Suppressor macrophage (primary cell): ENCODE results near the gene KLHDC10.
"Not testable (repeated sequence)": the region's sequence is repeated elsewhere in the genome, so short reads cannot be mapped to it uniquely, and the experiment has no call there.

Experiments used
- DNase-seq, 4 experiments: peaks; one replicate each; pipeline ENCODE4 v3.0.0-alpha.2; 2020 to 2022

Gene KLHDC10

DNA sequence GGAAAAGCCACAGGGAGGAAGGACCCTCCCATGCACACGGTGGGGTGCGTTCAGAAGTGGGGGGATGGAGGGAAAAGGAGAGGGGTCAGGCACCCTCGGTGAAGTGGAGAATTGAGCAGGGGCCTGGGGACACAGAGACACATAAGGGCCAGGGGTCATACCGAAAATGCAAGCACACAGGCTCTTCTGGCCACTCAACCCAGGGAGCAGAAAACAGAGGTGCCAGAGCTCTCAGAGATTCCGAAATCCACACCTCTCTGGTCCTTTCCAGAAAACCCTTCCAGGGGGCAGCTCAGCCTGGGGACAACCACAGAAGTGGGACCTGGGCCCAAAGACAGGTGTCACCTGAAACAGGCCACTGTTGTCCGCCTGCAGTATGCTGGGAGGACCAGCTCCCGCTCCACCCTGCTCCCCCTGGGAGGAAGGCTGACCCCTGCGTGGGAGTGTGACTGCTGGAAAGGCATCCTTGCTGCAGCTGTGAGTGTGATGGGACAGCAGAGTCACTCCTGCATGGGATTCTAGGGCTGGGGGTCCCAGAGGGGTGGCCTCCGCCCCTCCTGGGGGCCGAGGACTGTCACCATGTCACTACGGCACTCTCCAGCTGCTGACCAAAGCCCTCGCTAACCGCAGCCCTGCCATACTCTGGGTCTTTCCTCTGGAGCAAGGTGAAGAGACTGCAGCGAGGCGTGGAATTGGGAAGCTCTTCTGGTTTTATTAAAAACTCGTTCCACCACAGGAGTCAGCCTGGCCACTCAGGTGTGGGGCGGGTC lies 71.7 kb downstream of the KLHDC10 start:
- no peak for DNase-seq

GRCh38 chr7:130142654-130143333 lies 72.5 kb downstream of the KLHDC10 start:
- DNase-seq, result no peak

- no peak for DNase-seq
Measured at GRCh38 chr7:130143334-130143732, 73.0 kb downstream of the KLHDC10 start.

DNA sequence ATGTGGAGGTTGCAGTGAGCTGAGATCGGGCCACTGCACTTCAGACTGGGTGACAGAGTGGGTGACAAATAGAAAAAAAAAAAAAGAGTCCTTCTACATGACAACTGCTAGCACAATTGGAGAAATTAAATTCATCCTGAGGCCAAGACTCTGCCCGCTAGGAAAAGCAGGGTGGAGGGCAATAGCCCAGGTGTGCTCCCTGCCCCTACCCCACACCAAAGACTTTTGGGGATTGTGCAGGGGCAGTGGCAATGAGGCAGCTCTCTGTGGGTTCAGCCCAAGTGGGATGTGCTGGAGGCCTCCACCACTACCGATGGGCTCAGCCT lies 73.6 kb downstream of the KLHDC10 start:
- DNase-seq, result no peak

- no peak for DNase-seq
Measured at GRCh38 chr7:130144312-130145171, 74.2 kb downstream of the KLHDC10 start.

DNA sequence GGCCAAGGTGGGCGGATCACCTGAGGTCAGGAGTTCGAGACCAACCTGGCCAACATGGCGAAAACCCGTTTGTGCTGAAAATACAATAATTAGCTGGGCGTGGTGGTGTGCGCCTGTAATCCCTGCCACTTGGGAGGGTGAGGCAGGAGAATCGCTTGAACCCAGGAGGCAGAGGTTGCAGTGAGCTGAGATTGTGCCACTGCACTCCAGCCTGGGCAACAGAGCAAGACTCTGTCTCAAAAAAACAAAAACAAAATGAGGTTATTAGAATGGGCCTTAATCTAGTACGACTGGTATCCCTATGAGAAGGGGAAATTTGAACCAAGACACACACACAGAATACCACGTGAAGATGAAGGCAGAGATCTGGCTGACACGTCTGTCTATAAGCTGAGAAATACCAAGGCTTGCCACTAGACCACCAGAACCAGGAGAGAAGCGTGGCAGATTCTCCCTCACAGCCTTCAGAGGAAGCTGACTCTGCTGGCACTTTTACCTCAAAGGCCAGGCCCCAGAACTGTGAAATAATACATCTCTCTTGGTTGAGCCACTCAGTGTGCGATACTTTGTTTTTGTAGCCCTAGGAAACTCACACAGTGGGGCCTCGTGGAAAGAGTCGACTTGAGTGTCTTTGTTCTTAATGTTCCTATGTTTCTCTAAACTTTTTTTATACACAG lies 75.2 kb downstream of the KLHDC10 start:
- no peak for DNase-seq

DNA sequence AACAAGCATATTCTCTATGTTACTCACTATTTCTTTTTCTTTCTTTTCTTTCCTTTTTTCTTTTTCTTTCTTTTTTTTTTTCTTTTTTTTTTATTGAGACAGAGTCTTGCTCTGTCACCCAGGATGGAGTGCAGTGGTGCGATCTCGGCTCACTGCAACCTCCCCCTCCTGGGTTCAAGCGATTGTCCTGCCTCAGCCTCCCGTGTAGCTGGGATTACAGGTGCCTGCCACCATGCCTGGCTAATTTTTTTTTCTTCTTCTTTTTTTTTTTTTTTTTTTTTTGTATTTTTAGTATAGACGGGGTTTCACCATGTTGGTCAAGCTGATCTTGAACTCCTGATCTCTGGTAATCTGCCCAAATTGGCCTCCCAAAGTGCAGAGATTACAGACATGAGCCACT lies 75.8 kb downstream of the KLHDC10 start:
- not testable (repeated sequence) for DNase-seq

GRCh38 chr7:130146693-130147405 lies 76.5 kb downstream of the KLHDC10 start:
- DNase-seq, result no peak

- no peak for DNase-seq
Measured at GRCh38 chr7:130147710-130148325, 77.5 kb downstream of the KLHDC10 start.

DNA sequence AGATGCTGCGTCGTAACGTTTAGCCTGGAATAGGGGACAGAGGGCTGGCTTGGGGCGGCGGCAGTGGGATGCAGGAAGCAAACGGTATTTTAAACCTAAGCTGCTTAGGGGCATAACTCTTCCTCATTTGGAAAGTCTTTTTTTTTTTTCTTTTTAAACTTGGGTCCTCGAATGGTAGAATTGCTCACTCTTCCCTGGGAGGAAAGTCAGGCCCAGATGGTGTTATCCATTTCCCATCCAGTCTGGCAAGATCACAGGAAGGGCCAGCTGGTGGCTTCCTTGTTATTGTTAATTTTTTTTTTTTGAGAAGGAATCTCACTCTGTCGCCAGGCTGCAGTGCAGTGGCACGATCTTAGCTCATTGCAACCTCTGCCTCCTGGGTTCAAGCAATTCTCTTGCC lies 78.2 kb downstream of the KLHDC10 start:
- DNase-seq, result no peak

- peak in 2 of 4 experiments; percentile 4 to 8 for DNase-seq
Measured at GRCh38 chr7:130149281-130150139, 79.2 kb downstream of the KLHDC10 start.

DNA sequence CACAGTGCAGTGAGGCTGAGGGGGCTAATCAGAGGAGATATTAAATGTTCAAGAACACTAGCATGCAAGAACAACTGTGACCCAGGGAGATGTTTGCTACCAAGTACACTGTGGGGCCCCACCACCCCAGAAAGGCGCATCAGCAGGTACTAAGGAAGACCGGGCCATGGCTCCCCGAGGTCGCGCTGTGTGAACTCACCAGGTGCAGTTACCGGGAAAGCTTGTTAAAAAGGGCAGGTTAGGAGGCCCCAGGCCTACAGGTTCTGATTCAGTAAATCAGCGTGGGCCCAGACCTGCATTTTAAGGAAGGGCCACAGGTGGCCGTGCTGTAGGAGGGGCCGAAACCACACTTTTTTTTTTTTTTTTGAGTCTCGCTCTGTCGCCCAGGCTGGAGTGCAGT lies 80.3 kb downstream of the KLHDC10 start:
- DNase-seq, result no peak

DNA sequence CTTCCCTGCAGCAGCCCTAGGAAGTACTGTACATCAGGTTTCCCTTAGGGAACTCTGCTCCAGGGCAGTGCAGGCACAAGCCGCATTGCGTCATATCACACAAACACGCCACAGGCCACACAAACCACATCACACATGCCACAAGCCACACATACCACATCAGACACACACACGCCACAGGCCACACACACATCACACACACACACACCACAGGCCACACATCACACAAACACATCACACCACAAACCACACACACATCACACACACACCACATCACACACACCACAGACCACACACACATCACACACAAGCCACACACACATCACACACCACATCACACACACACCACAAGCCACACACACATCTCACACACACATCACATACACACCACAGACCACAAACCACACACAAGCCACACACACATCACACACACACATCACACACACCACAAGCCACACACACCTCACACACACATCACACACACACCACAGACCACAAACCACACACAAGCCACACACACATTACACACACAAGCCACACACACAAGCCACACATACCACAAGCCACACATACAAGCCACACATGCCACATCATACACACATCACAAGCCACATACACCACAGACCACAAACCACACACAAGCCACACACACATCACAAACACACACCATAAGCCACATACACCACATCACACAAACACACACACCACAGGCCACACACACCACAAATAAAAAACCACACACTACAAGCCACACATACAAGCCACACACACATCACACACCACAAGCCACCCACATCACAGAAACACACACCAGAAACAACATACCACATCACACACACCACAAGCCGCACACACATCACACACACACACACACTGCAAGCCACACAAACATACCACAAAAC lies 81.5 kb downstream of the KLHDC10 start:
- peak in 3 of 4 experiments; percentile 8 to 16 (median 14) for DNase-seq

DNA sequence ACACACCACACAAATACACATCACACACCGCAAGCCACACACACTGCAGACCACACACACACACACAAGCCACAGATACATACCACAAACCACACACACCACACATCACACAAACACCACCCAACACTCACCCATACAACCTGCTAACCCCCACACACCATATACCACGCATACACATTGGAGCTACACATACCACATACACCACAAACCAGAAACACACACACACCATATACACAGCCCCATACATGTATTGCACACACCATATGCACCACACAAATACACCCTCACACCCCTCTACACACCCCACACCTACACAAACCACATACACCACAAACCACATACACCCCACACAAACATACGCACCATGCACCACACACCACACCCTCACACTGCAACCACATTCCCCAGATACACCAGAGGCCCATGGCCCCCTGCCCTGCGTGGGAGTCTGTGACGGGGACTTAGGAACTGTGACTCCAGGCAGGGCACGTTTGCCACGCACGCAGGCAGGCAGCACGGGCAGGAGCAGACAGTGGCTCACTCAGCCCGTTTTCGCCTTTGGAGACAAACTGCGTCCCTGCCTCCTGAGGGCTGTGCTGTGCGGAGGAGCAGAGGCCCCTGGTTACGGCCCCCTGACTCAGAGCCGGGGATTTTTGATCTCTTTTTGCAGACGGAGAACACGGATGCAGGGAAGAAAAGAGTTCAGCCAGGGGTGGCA lies 82.3 kb downstream of the KLHDC10 start:
- no peak for DNase-seq

DNA sequence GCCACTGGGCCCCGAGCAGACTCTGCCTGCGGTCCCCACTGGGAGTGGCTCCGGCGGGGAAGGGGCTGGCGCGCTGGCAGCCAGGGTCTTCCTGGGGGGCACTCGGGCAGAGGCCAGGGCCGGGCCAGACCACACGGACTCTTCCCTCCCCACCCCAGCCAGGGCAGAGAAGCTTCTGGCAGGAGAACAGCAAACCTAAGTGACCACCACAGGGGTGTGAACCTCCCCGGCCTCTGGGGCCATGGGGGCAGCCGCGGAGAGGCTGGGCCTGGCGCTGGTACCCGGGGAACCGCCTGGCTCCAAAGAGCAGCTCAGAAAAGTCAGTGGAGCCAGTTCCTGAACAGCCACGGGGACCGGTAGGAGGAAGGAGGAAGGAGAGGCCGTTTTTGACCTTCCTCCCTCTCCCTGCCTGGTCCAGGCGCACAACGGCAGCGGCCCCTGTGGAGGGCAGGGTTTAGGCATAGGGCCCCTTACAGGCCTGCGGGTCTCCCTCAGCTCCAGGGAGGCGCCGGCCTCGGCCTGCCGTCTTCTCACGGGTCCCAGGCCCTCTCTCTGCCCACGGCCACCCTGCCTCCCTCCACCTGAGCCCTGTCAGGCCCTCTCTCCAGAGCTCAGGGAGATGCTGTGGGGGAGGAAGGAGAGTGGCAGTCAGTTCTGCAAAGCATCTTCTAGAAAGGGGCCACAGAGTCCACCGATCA lies 83.0 kb downstream of the KLHDC10 start:
- no peak for DNase-seq

- no peak for DNase-seq
Measured at GRCh38 chr7:130154131-130154500, 83.8 kb downstream of the KLHDC10 start.

- DNase-seq, result no peak
Measured at GRCh38 chr7:130154501-130155317, 84.4 kb downstream of the KLHDC10 start.
